Middle frontal gyrus (tissue), 1 donor: ENCODE measurements around the gene BACH2.
"Not testable (repeated sequence)": the region's sequence is repeated elsewhere in the genome, so short reads cannot be mapped to it uniquely, and the experiment has no call there.

ENCODE experiments used
- DNase-seq: peaks from one replicate; pipeline ENCODE4 v3.0.0-alpha.2; 2015; ENCODE audit warnings: low spot score; ENCODE audit errors: extremely low spot score

BACH2 gene

DNA sequence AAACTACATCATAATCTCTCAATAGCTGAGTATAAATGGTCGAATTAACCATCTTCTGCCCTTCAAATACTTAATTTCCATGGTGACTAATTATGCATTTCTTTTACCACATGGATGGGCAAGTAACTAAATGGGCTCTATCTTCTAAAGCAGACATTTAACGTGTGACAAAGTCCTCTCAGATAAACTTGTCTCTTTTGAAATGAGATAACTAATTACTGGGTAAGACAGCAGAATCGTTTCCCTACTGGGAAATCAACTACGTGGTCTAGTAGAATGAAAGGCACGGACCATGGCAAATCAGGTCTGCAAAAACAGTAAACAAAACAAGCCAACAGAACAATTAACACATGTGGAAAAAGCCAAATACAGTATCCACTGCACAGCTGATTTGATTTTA lies 137.7 kb downstream of the BACH2 start:
- DNase-seq: no peak

DNA sequence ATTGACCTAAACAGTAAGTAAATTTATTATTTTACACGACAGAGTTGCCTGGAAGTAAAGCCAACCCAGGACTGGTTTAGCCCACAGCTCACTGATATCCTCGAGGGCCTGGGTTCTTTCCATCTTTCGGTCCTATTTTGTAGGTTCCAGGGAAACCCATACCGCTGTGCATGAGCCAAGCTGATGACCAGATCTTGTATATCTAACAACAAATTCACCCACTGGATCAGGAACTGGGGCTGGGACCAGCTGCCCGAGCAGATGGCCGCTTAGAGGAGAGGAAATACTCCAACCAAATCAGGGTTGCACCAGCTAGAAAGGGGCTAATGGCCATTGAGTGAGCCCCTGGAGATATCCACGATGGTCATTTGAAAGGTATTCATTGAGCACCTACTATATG lies 139.2 kb downstream of the BACH2 start:
- no peak for DNase-seq

DNA sequence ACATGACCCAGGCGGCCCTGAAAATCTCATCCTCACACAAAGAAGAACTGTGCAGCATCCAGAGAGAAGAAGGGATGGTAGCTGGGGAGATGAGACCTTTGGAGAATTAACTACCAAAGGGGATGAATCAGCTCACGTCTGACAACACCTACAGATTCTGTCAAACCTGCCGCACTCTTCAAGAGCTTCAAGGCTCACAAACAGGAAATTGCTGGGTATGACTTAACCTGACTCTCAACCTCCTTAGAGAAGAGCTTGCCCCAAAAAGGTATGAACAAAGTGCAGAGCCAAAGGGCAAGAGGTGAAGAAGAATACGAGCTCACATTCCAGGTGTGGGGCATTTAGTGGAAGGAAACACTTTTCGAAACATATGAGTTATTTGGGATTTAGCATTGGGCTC lies 139.8 kb downstream of the BACH2 start:
- DNase-seq: no peak

DNA sequence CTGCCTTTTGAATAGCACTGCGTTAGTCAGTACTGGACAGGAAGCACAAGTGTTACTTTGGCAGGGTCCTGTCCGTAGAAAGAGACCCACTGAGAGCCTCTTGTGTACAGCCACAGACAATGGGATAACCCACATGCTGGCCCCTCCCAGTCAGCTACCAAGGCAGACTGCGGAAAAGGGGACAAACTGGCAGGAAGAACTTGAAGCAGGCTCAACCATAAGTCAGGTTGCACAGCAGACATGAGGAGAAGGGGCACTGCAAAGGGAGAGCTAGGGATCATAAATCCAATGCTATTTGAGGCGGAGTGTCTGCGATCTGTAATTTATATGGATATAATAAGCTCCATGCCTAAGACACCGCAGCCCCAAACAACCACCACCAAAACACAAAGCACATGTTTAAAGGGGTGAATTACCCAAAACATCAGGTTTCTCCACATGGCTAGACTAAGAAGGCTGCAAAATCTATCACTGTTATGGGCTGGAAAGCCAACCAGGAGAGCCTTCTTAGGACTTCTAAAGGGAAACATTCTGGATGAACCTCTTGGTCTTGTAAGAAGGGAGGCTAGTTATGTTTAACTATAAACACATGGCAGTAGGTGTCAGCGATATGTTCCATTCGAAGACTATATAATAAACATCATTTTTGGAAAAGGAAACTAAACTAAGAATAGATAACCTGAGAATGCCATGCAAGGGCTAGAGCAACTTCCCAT lies 141.7 kb downstream of the BACH2 start:
- DNase-seq: no peak

DNA sequence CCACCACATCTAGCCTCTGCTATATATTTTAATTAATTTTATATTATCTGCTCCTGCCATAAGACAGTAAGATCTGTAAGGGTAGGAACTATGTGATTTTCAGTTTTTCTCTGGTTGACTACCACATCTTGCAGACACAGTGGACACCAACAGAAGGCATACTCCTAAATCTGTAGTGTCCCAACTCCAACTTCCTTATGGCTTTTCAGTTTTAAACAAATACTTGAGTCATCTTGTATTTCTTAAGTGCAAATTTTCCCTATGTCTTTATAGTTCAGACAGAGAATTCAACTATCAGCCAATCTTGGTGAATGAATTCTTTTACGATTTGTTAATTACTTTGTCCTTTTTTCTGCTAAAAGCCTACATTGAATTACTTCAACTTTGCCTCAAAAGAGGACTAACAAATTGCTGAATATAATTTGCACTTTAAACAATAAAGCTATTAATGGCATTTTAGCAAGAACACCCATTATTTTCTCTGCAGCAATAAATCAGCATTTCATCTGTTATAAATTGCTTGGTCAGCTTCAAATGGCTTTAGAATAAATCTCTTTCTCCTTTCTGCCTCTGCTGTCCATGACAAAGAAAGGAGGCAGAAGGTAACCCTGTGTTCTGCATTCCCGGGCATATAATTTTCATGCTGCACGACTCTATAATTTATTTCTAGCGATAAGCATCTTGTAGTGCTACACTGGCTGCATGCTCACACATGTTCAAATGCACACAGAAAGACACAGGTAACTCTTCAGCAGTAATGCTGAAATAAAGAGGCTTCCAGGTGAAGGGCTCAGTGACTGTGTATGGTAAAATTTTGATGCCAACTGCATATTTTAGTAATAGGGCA lies 144.8 kb downstream of the BACH2 start:
- no peak for DNase-seq

DNA sequence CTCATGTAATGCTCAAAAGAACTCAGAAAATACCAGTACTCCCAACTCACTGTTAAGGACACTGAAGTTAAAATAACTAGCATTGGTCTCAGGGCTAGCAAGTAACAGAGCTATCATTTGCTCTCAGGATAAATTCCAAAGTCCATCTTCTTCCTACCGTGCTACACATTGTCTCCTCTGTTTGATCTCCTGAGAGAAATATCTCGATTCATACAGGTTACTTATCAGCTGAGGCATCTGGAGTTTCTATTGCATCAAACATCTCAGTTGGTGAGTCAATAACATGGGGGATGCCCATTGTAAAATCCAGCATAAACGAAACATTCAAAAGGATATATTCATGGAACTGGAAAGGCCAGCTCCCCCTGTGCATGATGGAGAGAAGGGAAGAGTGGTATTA lies 147.4 kb downstream of the BACH2 start:
- no peak for DNase-seq

DNA sequence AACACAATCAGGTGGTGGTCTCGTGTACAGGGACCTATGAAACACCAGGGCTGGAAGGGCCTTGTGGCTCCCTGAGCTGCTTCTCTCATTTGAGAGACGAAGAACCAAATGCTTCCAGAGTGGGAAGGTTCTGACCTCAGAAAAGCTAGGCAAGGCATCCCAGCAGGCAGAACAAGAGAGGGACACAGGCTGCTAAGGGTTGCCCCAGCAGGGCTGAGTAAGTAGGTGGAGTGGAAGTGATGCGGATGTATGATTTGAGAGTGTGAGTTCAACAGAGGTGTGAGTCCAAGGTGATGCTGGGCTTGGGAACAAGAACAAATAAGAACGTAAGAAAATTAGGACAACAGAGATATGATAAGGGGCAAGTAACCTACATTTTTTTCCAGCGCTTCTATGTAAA lies 147.8 kb downstream of the BACH2 start:
- no peak for DNase-seq

DNA sequence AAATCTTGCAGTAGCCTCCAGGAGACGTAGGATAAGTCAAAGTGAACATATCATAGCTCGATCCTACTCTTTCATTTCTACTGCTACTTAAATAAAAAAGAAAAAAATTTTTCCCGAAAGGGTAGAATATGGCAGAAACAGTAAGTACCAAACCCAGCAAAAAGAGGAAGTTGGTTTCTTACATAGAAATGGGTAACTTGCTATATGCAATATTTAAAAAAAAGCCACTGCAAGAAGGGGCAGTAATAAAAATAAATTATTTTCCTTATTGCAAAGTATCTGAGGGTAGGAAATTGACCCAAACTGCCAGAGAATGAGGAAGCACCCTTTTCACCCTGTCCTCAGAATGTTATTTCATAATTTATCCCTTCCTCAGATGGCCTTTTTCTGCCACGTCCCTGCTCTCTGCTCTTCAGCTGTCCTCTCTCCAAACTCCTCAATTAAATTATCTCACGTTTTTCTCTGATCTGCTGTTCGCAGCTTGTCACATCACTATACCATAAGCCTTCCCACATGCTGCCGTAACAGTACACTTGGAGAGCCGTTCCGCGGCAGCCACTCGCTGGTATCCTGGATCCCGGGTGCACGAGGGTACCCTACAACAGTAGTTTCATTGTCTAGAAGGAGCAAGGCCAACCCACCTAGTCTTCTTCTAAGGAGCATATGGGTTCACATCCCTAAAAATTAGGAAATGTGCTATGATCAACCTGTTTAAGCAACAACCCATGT lies 149.6 kb downstream of the BACH2 start:
- no peak for DNase-seq

DNA sequence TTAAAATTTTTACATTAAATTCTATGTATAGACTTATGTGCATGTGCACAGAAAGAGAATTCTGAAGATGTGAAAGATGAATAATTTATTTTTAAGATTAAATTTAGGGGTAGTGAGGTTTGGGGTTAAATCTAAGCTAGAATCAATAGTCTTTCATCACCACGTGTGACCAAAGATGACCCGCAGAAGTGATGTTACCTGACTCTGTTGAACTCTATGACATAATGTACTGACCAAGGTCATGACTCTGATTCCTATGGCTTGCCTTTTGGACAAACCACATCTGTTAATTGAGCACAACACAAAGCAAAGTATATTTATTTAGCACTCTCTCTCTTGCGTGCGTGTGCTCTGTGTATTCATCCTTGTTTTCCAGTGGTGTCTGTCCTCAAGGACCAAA lies 150.6 kb downstream of the BACH2 start:
- no peak for DNase-seq

DNA sequence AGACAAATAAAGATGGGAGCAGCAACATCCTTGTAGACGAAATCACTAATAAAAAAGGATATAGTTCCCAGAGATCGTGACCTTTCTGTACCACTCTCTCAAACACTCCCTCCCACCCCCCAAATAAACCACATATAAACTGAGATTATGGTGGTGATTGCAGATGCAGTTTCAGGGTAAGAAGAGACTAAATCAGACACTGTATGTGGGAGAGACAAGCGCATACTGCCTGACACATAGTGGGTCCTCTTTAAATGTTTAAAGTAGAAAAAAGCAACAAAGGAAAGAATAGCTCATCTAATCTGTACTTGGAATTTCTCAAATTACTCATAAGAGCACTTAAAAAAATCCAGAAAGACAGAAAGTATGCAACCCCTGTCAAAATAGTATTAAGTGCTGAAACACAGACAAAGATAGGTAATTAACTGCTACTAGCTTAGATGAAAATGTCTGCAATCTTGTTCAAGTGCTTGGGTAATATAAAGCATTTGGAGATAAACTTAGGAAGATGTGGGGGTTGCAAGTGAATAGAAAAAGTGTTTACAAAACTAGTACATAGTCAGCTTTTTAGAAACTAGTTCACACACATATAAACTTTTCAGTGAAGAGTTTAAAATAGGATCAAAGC lies 151.6 kb downstream of the BACH2 start:
- DNase-seq: no peak

DNA sequence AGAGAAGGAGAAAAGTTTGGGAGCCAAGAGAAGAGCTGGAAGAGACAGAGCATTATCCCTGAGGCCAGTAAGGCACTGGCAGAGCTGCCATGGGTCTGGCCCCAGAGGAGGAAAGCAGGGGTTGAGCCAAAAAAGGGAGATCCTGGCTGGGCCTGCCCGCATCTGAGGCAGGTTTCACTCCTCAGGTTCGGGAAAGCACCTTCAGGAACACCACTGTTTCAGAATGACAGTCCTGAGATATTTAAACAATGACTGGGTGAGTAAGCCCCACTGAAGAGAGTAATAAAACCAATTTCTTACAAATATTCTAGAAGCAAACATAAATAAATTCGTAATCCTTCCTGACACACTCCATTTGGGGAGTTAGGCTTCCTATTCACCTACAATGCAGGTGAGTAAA lies 152.2 kb downstream of the BACH2 start:
- DNase-seq: no peak

DNA sequence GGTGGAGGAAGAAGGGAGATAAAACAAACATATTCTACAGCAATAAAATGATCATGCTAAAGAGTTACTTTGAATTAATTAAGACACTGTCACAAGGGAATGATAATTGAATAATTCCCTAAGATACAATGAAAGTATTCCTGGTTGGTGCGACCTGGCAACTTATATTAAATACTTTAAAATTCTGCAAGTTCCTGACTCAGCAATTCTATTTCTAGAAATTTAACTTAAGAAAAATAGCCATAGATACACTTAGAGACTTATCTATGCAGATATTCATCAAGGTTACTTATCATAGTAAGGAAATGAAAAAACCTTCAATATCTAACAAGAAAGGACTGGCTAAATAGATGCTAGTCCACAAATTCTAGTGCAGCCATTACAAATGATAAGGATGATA lies 156.0 kb downstream of the BACH2 start:
- DNase-seq: no peak

DNA sequence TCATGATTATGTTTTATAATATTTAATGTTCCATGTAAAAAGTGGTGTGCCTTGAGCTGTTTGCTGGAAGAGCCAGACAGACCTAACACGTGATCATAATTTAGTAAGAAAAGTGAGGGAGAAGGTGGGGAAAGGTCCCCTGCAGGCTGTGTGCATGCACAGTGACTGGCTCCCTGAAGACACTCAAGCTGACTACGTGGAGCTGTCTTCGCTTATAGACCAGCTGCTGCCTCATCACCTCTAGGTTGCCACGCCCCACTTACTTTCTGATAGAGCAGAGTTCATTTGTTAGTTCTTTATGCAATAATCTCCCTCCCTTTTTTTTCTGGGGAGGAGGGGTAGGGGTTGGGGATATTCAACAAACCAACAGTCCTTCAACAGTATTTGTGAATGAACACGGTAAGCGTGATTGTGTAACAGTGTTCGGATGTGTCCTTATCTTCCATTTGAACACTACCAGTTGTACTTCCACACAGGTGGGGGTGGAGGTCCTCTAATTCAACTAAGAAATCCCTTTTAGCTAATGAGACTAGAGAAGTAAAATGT lies 157.3 kb downstream of the BACH2 start:
- DNase-seq: no peak

DNA sequence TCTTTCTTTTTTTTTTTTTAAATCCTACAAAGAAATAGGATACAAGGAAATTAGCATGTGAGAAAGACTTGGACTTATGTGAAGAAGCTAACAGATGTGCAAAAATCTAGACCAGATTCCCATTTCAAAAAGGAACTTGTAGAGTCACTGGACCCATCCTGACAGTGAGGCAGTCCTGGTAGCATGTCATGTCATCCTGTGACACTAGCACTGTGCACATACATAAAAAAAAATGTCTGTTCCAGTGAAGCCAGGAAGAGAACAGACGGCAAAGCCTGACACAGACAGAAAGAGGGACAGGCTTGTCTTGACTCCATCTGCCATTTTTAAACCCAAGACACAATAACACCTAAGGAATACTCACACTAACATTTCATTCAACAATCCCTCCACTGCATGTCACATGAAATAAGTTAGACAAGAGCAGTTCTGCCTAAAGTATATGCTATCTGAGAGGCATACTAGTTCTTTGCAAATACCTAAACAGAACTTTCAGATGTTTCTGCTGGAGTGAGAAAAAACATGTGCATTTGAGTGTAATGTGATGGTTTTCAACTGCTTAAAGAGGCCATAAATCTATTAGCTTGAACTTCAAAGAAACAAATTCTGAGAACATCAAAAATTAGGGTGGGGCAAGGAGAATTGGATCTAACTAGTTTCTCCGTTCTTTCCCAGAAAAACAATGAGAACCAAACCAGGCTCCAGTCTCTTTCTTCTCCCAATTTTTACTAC lies 159.6 kb downstream of the BACH2 start:
- no peak for DNase-seq

DNA sequence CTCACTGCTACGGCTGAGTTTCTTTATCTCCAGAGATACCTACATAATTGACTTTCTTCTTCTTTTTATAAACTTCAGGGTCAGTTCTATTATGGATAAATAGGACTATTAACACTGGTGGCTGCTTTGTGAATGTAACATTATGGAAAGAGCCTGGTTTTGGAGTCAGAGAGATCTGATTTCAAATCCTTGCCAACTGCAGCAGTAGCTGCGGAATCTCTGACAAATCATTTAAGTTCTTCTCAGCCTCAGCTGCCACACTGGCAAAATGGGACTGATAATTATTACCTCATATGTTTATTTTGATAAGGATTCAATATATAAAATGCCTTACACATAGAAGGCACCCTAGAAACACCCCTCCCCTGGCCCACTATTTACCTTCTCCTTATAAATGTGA lies 160.5 kb downstream of the BACH2 start:
- no peak for DNase-seq

DNA sequence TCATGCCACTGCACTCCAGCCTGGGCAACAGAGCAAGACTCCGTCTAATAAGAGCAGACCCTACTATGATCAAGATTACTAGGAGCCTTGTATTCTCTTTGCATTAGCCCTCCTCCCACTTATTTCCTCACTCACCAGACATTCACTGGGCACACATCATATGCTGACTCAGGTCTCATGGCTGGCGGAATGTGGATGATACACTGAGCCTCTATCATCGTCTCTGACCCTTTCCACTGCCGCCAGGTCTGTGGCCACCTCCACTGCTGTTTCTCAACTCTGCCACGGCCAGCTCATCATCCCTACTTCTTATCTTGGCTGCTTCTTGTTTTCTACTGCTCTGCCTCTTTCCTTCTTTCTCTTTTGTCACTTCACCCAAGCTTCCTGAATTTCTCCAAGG lies 161.0 kb downstream of the BACH2 start:
- DNase-seq: no peak

DNA sequence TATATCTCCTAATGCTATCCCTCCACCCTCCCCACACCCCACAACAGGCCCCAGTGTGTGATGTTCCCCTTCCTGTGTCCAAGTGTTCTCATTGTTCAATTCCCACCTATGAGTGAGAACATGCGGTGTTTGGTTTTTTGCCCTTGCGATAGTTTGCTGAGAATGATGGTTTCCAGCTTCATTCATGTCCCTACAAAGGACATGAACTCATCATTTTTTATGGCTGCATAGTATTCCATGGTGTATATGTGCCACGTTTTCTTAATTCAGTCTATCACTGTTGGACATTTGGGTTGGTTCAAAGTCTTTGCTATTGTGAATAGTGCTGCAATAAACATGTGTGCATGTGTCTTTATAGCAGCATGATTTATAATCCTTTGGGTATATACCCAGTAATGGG lies 163.0 kb downstream of the BACH2 start:
- DNase-seq: not testable (repeated sequence)

DNA sequence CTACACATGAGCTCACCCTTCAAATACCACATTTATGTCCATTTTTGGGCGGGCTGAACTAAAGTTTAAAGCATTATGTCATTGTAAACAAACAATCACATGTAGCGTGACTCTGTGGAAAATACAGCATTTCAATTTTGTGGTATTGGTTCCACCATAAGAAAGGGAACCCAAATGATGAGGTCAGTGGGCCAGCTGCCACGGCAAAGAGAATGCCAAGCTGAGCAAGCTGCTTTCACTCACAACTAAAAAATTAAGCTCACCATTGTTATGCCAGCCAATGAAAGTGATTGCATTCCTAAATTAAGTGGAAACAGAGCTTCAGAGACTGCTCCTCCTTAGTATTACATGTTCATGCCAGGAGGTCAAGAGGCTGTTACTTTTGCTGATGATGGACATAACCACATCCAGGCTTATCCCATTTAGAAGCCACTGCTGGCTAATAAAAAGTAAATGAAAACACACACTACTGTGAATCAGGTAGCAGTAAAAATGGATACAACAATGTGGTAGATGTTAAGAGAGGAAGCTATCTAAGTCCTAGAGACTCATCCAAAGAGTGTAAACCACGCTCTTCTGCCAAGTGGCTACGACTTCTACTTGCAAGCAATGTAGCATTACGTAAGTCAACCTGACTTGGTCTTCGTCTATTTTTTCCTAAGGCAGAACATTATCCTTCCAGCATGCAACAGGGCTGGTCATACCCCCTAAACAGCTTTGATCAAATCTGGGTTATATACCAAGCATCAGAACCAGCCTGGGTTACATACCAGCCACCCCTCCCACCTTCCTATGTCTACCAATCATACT lies 164.8 kb downstream of the BACH2 start:
- DNase-seq: no peak

DNA sequence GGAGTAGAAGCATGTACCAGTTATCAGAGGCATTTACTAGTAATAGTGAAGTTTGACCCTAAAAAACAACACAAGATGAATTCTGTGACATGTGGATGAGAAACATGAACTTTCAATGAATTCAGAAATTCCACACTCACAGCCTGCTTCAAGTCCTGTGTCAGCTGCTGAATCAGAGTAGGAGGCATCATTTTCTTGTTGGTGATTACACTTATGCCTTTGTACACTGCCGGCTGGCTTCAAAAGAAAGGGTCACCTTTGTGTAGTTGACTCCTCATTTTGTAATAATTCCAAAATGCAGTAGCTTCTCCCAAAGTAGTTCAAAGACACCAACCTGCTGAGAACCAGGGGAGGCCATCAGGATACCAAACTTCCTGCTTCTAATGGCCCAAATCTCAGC lies 165.5 kb downstream of the BACH2 start:
- DNase-seq: no peak

DNA sequence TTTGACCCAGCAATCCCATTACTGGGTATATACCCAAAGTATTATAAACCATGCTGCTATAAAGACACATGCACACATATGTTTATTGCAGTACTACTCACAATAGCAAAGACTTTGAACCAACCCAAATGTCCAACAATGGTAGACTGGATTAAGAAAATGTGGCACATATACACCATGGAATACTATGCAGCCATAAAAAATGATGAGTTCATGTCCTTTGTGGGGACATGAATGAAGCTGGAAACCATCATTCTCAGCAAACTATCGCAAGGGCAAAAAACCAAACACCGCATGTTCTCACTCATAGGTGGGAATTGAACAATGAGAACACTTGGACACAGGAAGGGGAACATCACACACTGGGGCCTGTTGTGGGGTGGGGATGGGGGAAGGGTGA lies 168.0 kb downstream of the BACH2 start:
- not testable (repeated sequence) for DNase-seq
